ENCODE results near the gene TMEM240.

GRCh38 chr1:1539310-1540089, 924 bp downstream of the TMEM240 start:
- TF ChIP-seq, protein P1, sequence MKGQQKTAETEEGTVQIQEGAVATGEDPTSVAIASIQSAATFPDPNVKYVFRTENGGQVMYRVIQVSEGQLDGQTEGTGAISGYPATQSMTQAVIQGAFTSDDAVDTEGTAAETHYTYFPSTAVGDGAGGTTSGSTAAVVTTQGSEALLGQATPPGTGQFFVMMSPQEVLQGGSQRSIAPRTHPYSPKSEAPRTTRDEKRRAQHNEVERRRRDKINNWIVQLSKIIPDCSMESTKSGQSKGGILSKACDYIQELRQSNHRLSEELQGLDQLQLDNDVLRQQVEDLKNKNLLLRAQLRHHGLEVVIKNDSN (CRISPR knock-in tag; IDR thresholded peaks at IDR 0.05): no peak
- TF ChIP-seq TFAM (CRISPR knock-in tag; conservative IDR thresholded peaks at IDR 0.05) (no peak), ZNF274 (IDR thresholded peaks at IDR 0.05; ENCODE audit: borderline replicate concordance, low read depth, low read length) (no peak), POLR2B (IDR thresholded peaks at IDR 0.05; ENCODE audit: low read depth, partially characterized antibody) (no peak), CBX5 (IDR thresholded peaks at IDR 0.05; ENCODE audit: borderline replicate concordance, low read depth) (no peak), ZNF311 (CRISPR knock-in tag; IDR thresholded peaks at IDR 0.05) (no peak)
- TF ChIP-seq, protein P2, sequence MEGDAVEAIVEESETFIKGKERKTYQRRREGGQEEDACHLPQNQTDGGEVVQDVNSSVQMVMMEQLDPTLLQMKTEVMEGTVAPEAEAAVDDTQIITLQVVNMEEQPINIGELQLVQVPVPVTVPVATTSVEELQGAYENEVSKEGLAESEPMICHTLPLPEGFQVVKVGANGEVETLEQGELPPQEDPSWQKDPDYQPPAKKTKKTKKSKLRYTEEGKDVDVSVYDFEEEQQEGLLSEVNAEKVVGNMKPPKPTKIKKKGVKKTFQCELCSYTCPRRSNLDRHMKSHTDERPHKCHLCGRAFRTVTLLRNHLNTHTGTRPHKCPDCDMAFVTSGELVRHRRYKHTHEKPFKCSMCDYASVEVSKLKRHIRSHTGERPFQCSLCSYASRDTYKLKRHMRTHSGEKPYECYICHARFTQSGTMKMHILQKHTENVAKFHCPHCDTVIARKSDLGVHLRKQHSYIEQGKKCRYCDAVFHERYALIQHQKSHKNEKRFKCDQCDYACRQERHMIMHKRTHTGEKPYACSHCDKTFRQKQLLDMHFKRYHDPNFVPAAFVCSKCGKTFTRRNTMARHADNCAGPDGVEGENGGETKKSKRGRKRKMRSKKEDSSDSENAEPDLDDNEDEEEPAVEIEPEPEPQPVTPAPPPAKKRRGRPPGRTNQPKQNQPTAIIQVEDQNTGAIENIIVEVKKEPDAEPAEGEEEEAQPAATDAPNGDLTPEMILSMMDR (IDR thresholded peaks at IDR 0.05 in 2 of 3, conservative IDR thresholded peaks at IDR 0.05 in 1 of 3; ENCODE audit: insufficient read depth in 2 of 3, low read depth in 1 of 3, low read length in 3 of 3): no peak
